ENCODE measurements around the gene TEX264.

DNA sequence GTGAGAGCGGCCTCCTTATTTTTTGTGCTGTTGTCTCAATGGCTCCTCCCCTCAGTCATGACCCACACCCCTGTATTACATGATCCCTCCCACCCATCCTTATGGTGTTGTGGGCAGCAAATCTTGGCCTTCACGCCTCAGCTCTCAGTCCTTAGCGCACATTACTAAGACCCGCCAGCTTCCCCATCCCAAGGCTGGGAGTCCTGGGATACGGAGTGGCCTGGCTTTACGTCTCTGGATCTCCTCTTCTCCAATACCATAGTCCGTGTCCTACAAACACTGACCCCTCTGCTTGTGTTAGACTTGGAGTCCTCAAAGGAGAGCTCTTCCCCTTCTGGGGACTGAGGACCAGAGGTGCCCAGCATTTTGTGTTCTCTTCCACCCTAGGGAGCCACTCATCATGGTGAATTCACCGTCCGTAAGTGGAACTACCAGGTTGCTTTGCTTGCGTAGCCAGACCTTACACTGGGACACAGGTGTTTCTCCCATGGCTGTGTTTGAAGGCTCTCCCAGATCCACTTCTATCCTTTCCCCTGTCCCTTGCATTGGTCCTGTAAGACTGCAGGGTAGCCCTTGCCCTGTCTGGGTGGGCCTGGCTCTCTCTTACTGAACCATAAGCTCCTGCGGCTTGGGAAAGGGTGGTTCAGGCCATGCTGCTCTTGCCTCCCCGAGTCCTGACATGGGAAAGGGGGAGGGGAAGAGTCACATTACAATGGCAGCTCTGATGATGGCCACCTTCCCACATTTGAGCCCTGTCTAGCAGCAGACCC is 49.4 kb downstream of the TEX264 start:
- TF ChIP-seq CTCF (optimal IDR thresholded peaks at IDR 0.05 in 1 of 3, IDR thresholded peaks at IDR 0.05 in 1 of 3, conservative IDR thresholded peaks at IDR 0.05 in 1 of 3; ENCODE audit: extremely low read depth in 1 of 3, insufficient read depth in 2 of 3, low read length in 3 of 3), result no peak
- no peak for TF ChIP-seq EZH2 (IDR thresholded peaks at IDR 0.05; ENCODE audit: low read length)

All from keratinocyte (primary cell).